ENCODE measurements around the gene ZFX.

DNA sequence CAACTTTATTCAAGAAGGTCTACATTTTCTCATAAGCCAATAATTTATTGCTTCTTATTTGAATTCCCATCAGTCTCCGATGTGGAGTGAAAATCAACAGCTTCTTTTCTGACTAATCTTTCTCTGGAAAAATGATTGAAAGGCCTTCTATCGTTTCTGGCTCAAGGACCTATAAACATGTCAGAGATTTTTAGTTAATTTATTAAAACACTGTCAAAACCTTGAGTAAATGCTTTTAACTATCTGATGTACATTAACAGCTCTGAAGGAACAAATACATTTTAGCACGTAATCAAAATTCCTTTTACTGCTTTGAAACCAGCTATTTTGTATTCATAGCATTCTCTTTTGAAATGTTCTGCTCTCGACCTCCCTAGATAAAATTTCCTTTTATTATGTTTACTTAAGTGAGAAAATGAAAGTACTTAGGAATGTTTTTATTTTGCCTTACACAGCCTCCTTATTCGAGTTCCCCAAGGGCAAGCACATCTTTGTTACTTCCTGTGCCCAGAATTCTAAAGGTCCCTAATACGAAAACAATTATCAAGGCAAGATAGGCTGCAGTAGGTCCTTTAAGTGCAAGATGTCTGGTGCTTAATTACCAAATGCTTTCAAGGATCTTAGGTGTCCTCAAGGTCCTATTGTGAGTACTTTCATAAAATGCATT, 3.1 kb upstream of the ZFX start:
- TF ChIP-seq, protein P1, sequence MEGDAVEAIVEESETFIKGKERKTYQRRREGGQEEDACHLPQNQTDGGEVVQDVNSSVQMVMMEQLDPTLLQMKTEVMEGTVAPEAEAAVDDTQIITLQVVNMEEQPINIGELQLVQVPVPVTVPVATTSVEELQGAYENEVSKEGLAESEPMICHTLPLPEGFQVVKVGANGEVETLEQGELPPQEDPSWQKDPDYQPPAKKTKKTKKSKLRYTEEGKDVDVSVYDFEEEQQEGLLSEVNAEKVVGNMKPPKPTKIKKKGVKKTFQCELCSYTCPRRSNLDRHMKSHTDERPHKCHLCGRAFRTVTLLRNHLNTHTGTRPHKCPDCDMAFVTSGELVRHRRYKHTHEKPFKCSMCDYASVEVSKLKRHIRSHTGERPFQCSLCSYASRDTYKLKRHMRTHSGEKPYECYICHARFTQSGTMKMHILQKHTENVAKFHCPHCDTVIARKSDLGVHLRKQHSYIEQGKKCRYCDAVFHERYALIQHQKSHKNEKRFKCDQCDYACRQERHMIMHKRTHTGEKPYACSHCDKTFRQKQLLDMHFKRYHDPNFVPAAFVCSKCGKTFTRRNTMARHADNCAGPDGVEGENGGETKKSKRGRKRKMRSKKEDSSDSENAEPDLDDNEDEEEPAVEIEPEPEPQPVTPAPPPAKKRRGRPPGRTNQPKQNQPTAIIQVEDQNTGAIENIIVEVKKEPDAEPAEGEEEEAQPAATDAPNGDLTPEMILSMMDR (IDR thresholded peaks at IDR 0.05; ENCODE audit: insufficient read depth, low read length): no peak
- no peak for TF ChIP-seq POLR2AphosphoS5 (IDR thresholded peaks at IDR 0.05; ENCODE audit: low read depth)
- TF ChIP-seq GABPA (IDR thresholded peaks at IDR 0.05; ENCODE audit: low read depth): no peak
- TF ChIP-seq, protein P2, sequence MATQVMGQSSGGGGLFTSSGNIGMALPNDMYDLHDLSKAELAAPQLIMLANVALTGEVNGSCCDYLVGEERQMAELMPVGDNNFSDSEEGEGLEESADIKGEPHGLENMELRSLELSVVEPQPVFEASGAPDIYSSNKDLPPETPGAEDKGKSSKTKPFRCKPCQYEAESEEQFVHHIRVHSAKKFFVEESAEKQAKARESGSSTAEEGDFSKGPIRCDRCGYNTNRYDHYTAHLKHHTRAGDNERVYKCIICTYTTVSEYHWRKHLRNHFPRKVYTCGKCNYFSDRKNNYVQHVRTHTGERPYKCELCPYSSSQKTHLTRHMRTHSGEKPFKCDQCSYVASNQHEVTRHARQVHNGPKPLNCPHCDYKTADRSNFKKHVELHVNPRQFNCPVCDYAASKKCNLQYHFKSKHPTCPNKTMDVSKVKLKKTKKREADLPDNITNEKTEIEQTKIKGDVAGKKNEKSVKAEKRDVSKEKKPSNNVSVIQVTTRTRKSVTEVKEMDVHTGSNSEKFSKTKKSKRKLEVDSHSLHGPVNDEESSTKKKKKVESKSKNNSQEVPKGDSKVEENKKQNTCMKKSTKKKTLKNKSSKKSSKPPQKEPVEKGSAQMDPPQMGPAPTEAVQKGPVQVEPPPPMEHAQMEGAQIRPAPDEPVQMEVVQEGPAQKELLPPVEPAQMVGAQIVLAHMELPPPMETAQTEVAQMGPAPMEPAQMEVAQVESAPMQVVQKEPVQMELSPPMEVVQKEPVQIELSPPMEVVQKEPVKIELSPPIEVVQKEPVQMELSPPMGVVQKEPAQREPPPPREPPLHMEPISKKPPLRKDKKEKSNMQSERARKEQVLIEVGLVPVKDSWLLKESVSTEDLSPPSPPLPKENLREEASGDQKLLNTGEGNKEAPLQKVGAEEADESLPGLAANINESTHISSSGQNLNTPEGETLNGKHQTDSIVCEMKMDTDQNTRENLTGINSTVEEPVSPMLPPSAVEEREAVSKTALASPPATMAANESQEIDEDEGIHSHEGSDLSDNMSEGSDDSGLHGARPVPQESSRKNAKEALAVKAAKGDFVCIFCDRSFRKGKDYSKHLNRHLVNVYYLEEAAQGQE (IDR thresholded peaks at IDR 0.05; ENCODE audit: insufficient replicate concordance, low read depth): no peak
- no peak for TF ChIP-seq SPI1 (IDR thresholded peaks at IDR 0.05; ENCODE audit: borderline replicate concordance, low read depth)

Measured in HL-60 (cell line).